ENCODE data around the gene FTO.

FTO gene

GRCh38 chr16:54055864-54056263 lies 351.9 kb downstream of the FTO start:
- no peak for DNase-seq (ENCODE audit: low read depth)

GRCh38 chr16:54056921-54057320 lies 353.0 kb downstream of the FTO start:
- no peak for DNase-seq (ENCODE audit: low read depth)

- no peak for DNase-seq (ENCODE audit: low read depth)
Measured at GRCh38 chr16:54059319-54059718, 355.4 kb downstream of the FTO start.

- DNase-seq (ENCODE audit: low read depth) = no peak
Measured at GRCh38 chr16:54060599-54061421, 356.9 kb downstream of the FTO start.

GRCh38 chr16:54061454-54061853 lies 357.5 kb downstream of the FTO start:
- DNase-seq (ENCODE audit: low read depth) = no peak

- DNase-seq (ENCODE audit: low read depth) = no peak
Measured at GRCh38 chr16:54062361-54063278, 358.7 kb downstream of the FTO start.

- no peak for DNase-seq (ENCODE audit: low read depth)
Measured at GRCh38 chr16:54063279-54063773, 359.4 kb downstream of the FTO start.

GRCh38 chr16:54066451-54067105 lies 362.6 kb downstream of the FTO start:
- no peak for DNase-seq (ENCODE audit: low read depth)

GRCh38 chr16:54067322-54068065 lies 363.5 kb downstream of the FTO start:
- no peak for DNase-seq (ENCODE audit: low read depth)

GRCh38 chr16:54068212-54068611 lies 364.3 kb downstream of the FTO start:
- DNase-seq (ENCODE audit: low read depth) = no peak

- DNase-seq (ENCODE audit: low read depth) = no peak
Measured at GRCh38 chr16:54069601-54070239, 365.8 kb downstream of the FTO start.

- DNase-seq (ENCODE audit: low read depth) = no peak
Measured at GRCh38 chr16:54070789-54071343, 366.9 kb downstream of the FTO start.

GRCh38 chr16:54071514-54071913 lies 367.6 kb downstream of the FTO start:
- DNase-seq (ENCODE audit: low read depth) = no peak

GRCh38 chr16:54072237-54072636 lies 368.3 kb downstream of the FTO start:
- no peak for DNase-seq (ENCODE audit: low read depth)

- DNase-seq (ENCODE audit: low read depth) = no peak
Measured at GRCh38 chr16:54073356-54073755, 369.4 kb downstream of the FTO start.

GRCh38 chr16:54075446-54075845 lies 371.5 kb downstream of the FTO start:
- DNase-seq (ENCODE audit: low read depth) = no peak

- DNase-seq (ENCODE audit: low read depth) = no peak
Measured at GRCh38 chr16:54076006-54076504, 372.1 kb downstream of the FTO start.

- DNase-seq (ENCODE audit: low read depth) = peak; percentile 83
Measured at GRCh38 chr16:54077050-54077821, 373.3 kb downstream of the FTO start.

GRCh38 chr16:54080524-54081008 lies 376.6 kb downstream of the FTO start:
- DNase-seq (ENCODE audit: low read depth) = peak; percentile 99

- DNase-seq (ENCODE audit: low read depth) = no peak
Measured at GRCh38 chr16:54086791-54087190, 382.8 kb downstream of the FTO start.

All from iris pigment epithelial cell (primary cell).